GM21717 (cell line): ENCODE measurements around the gene COL27A1.
"Not testable (repeated sequence)": the region's sequence is repeated elsewhere in the genome, so short reads cannot be mapped to it uniquely, and the experiment has no call there.

Experiments used
- ATAC-seq: cut with Tn5 transposase; IDR thresholded peaks from one replicate; pipeline ENCODE4 v1.9.1; 2021; ENCODE audit warnings: mild to moderate bottlenecking, moderate library complexity; ENCODE audit not compliant: unreplicated experiment

The COL27A1 gene

DNA sequence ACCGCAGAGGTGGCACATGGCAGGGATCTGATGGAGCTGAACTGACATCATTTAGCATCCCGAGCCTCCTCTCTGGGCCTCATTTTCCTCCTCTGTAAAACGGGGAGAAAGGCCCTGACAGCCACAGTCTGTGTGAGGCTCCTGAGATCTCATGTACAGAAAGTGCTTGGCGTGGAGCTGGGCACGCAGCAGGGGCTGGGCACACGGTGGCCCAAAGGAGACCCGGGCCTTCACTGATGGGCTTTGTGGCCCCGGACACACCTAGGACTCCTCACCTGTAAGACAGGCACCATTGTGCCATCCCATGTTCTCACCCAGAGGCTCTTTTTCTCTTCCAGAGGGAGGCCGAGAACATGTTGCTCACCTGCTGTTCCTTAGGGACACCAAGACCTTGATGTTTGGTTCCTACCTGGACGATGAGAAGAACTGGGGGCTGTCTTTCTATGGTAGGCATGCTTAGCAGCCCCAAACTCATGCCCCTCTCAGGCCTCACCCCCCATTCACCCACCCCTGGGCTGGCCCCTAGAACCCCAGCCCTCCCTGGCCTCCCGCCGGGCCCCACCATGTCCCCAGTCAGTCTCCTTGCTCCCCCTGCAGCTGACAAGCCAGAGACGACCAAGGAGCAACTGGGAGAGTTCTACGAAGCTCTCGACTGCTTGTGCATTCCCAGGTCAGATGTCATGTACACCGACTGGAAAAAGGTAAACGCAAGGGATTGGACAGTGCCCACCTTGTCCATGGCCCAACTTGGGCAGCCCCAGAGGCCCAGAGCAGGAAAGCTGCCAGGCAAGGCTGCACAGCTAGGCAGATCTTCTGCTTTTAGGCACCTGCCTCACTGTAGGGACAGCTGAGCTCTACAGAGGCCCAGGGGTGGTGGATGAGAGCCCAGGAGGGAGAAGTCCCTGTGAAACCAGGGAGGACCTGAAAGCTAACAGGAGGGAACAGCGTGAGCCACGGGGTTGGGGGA lies 176.2 kb downstream of the COL27A1 start:
- not testable (repeated sequence) for ATAC-seq

DNA sequence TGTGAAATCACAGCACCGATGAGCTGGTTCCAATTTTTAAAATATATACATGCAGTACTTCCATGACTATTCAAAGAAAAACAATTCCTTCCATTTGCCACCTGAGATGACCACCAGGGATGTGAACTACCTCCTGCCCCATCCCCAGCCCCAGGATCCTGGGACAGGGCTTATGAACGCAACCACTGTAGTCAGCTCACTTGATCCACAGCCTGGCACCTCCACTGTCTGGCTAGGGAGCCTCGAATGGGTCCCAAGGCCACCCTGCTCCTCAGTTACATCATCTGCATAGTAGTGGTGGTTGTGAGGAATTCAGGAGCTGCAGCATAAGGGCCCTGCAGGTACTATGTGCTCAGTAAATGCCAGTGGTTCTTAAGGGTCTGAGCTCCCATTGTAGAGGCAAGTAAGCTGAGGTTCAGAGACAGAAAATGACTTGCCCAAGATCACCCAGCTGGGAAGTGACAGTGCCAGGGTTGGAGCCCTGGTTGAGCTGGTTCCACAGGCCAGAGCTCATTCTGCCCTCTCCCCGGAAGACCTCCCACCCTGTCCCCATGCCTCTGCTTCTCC lies 177.2 kb downstream of the COL27A1 start:
- not testable (repeated sequence) for ATAC-seq

DNA sequence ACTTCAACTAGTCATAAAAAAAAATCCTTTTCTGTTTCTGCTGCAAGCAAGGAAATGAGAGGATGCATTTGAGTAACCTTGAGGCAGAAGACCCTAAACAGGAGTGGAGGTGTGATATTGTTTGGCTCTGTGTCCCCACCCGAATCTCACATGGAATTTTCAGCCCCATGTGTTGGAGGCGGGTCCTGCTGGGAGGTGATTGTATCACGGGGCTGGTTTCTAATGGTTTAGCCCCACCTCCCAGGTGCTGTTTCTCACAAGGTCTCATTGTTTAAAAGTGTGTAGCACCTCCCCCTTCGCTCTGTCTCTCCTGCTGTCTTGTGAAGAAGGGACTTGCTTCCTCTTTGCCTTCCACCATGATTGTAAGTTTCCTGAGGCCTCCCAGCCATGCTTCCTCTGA lies 178.4 kb downstream of the COL27A1 start:
- not testable (repeated sequence) for ATAC-seq

DNA sequence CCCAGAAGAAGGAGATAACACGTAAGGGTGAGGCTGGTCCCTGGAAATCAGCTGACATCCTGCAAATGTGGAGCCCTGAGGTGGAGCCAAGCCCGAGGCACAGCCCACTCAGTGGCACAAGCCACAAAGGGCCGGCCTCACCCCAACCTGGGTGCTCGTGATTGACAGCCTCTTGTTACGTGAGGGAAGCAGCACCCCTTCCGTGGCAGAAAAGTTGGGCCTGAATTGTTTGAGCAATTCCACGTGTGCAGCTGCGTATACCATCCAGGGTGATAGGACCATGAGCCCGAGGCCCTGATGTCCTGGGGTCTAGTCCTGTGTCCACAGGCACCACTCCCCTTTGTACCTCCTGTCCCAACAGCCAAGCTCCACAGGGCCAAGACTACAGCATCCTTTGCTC lies 179.2 kb downstream of the COL27A1 start:
- no peak for ATAC-seq

DNA sequence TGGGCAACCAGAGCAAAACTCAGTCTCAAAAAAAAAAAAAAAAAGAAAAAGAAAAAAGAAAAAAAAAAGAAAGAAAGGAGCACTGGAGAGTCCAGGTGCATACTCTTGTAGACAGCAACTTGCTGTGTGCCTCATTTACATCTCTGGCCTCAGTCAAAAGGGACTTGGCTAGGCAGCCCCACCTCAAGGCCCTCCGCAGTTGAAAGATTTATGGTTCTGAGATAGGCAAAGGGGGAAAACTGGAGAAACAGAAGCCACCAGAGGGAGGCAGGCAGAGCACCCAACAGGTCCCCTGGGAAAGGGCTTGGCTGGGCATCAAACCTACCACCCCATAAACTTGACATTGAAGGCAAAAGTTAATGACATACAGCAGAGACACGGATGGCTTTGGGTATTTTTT lies 180.4 kb downstream of the COL27A1 start:
- ATAC-seq = no peak

DNA sequence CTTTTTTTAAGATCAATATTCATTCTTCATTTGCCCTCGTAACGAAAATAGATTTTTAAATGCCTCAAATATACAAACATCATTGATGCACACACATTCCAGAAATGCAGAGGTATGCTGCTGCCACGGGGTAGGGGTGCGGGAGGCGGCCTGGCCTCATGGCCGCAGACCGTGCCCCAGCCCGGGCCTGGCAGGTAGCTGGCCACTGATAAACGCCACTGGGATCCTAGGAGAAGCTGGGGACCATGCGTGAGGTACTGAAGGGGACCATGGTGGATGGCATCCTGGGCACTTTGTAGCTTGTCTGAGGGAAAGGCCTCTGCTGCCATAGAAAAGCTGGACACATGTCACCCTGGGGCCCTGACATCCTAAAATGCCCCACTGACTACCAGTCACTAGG lies 180.8 kb downstream of the COL27A1 start:
- ATAC-seq = no peak

DNA sequence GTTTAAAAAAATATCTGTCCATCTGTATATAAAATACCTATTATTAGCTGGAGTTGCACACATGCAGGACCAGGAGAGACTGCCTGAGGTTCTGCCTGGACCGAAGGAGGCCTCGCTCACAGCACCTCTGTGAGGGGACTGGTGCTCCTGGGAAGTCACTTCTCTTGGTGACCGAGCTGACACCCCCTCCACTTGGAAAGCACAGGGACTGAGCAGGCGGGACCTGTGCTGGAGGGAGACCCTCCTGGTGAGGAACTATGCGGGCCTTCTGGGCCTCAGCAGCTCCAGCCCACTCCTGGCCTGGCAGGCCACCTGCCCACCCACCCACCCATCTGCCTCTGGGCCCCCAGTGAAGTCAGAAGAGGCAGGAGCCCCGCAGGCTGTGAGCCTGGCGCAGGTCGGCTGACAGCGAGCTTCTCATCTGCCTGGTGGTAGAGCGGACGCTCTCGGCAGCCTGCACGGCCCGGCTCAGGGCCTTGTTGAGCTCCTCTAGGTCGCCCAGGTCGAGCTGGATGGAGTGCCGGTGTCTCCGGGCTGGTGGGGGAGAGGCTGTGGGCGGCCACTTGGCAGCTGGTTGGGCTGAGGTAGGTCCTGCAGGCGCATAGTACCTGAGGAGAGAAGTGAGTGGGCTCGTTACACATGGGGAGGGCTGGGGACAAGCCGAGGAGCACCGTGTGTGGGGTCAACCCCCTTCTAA lies 181.5 kb downstream of the COL27A1 start:
- no peak for ATAC-seq

DNA sequence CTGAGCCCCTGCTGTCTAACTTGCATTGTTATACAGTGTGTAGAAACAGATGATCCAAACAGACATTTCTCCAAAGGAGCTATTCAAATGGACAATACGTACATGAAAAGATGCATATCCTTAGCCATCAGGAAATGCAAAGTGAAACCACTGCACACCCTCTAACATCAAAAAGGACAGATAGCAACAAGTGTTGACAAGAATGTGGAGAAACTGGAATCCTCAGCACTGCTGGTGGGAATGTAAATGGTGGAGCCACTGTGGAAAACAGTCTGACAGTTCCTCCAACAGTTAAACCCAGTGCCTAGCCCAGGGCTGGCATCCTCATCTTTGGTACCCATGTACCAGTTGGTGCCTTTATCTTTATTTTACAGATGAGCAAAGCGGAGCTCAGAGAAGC lies 182.8 kb downstream of the COL27A1 start:
- ATAC-seq = no peak

DNA sequence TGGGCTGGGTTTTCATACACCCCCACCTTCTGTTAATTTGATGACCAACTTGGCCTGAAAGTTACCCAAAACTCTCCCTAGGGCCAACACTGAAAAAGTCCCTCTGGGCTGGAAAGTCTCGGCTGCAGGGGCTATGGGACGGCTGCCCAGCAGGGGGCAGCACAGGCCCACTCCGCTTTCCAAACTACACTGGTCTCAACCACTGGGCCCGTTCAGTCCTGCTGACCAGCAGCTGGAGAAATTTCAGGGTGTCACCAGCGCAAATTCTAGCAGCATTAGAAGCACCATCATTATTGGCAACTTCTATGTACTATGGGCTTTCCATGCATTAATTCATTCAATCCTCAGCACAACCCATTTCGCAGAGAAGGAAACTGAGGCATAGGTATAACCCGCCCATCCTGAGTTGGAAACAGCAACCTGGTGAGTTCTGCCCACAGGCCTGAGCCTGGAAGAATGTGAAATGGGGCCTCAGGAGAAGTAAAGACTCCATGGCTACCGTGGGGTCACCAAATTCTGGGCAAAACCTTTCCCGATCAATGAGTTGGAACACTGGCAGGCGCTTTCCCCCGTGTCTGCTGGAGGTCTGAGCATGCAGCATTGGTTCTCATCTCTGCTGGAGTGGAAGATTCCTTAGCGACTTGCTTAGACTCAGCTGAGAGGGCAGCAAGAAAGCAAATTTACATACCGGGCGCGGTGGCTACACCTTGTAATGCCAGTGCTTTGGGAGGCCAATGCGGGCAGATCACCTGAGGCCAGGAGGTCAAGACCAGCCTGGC lies 184.0 kb downstream of the COL27A1 start:
- ATAC-seq = no peak

DNA sequence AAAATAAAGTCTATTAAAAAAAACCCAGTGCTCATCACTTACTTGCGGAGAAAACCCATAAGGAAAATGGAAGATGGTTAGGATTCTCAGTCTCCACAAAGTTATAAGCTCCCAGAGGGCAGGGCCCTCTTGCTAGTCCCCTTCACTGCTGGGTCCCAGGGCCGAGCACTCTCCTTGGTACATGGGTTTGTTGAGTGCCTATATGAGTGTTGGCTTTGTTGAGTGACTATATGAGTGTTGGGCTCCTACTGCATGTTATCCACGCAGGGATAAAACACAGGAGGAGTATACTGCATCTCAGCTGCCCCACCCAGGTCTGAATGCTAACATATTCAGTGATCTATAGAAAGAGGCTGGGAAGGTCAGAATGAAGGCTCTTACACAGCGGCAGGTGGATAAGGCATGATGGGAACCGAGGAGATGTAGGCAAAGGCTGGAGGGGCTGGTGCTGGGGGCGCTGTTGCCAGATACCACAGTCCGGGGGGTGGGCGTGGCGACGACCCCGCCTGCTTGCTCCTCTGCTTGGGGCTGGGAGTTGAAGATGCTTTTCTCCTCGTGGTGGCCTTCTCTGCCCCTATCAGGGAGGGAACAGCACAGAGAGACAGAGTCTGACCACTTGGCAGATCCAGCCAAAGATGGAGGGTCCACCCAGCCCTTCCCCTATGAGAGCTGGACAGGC lies 186.0 kb downstream of the COL27A1 start:
- no peak for ATAC-seq

DNA sequence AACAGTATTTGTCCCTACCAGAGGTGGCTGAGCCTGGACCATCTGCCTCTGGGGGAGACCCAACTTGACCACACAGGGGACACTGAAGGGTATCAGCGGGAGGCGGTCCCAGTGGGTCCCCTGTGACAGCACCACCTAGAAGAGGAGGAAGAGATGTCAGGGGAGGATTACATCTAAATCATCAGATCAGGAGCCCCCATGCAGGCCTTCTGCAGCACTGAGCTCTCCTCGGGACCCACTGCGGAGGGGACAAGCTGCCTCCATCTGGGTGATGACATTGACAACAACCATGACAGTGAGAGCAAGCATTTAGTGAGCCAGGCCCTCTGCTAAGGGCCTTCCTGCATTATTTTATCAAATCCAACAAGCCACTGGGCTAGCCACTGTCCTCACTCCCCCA lies 186.7 kb downstream of the COL27A1 start:
- ATAC-seq = no peak

DNA sequence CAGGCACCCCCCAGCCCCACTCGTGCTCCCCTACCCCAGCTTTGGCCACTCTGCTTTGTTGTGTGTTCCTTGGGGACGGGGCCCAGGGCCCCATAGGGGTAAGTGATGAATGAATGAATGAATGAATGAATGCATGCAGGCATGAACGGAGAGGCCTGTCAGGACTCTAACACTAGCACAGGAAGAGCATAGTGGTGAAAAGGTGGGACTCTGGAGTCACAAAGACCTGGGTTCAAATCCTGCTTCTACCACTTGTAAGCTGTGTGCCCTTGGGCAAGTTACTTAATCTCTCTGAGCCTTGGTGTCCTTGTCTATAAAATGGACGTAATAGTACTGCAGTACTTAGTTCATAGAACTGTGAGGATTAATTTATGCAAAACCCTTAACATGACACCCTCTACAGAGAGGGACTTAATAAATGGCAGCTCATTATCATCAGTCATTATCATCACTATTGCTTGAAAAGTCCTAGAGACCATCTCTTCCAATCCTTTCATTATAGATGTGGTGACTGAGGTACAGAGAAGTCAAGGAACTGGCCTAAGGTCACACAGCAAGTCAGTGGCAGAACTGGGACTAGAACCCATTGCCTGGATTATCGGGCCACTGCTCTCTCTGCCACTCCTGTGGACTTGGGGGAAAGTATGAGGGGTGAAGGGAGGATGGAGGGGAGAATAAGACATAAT lies 187.6 kb downstream of the COL27A1 start:
- ATAC-seq = no peak

DNA sequence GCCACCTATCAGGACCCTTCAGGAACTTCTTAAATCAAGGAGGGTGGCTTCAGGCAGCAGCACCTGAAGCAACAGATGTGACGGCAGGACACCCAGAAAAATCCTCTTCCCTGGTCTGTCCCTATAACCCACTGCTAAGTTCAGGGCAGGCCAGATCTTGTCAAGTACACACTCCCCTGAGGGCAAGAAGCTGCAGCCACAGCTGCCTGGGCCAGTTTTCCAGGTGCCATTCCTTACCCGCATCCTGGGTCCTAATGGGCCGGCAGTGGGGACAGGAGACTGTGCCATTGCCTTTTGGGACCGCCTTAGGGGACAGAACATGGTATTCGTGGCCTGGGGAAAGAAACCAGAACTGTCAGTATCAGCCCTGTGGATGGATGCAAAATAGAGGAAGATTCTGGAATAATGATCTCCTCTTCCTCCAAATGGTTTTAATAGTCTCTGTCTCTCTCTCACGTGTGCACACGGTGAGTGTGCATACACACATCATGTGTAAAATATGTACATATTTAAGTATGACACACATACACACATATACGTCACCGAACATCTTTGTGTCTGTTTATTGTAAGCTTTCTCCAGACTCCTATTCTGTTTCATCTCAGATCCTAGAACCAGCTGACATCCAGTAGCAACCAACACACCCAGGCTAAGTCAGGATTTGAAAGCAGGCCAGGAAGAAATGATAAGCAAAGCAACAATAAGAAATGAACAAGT lies 188.3 kb downstream of the COL27A1 start:
- no peak for ATAC-seq

DNA sequence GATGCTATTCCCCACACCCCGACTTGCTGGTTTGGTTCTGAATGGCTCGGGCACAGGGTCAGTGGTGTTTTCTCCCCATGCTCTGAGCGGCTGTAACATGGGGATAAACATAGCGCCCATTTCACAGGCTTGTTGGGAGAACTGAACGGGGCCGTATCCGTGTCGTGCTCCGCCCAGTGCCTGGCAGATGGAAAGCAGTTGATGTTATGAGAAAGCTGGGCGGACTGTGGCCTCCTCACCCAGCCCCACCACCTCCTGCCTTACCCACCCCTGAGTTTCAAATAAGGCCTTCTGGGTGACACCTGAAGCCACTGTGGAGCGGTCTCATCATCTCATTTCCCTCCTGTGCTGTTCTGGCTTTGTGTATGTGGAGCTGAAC lies 188.8 kb downstream of the COL27A1 start:
- ATAC-seq = no peak

DNA sequence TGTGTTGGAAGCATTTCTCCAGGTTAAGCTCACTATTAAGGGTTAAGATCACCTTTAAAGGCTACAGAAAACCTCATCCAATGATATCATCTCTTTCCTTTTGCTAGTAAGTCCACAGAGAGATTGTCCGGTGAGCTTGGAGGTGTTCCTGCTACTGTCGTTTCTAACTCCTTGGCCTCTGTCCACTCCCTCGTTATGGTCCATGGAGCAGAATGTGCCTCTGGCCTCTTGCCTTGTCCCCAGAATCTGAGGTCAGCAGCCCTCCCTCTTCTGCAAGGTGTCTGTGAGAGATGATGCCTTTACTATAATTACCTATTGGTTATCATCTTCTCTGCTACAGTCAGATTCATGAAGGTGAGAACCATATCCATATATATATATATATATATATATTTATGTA lies 189.4 kb downstream of the COL27A1 start:
- no peak for ATAC-seq

DNA sequence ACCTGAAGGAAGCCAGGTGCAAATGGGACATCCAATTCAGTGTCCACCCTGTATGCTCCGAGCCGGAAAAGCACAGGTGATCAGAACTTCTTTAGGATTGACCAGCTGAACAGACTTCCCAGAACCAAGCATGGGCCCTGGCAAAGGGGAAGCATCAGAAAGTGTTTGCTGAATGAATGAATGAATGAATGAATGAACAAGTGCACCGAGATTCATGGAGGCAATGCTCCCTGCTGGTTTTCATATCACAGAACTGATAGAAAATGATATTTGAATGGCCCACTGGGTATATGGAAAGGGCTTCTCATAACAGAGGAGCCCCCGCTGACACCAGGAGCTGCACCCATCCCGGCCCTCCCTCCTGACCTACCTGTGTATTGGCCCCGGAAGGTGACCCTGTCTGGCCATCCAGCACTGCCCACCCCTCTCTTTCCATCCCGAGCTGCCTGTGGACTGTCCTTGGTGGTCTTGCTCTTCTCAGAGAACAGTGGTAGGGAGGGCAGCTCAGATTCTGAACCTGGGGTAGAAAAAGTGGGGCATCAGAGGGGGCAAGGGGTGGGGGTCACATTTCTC lies 190.2 kb downstream of the COL27A1 start:
- no peak for ATAC-seq

DNA sequence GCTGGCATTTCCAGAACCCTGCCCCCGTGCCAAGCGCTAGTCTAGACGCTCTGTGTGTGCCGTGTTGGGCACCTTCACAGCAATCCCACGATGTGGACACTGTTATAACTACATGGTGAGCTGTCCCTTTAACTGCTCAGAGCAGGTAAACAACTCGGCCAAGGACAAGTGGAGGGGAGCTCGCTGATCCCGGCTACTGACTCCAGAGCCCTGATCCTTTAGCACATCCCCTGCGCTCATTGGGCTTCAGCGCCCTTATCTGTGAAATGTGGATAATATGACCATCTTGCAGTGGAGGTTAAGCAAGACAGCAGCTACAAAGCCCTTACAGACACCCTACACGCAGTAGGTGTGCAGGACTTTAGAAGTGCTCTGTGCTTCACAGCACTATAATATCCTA lies 190.8 kb downstream of the COL27A1 start:
- no peak for ATAC-seq

DNA sequence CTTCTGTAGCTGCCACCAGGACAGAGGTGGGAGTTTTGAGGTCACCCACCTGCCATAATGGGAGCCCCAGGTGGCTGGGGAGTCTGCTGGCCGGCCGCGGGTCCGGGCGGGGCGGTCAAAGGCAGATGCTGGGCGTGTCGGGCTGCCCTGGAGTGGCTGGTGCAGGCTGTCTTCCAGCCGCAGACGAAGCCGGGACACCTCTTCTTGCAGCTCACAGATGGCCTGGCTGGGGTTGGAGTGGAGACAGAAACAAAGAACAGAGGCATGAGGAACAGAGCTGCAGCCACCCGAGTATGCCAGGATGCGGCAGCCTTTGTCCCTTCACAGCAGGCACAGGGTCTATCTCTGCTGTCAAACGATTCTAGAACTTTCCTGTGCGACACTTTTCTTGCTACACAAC lies 192.3 kb downstream of the COL27A1 start:
- no peak for ATAC-seq
